Esophagus squamous epithelium (tissue), 4 donors: ENCODE data around the gene HNRNPH2.

Experiments used
- POLR2A ChIP-seq, 4 donors: fragments of 450-650 bp; IDR thresholded peaks; one replicate each; pipeline ENCODE4 v1.6.1; 2017; ENCODE audit warnings: antibody characterized with exemption in 4 of 4, mild to moderate bottlenecking in 4 of 4, moderate library complexity in 3 of 4
- TF ChIP-seq, protein P1 (sequence below), 6 experiments: fragments of 450-650 bp in 4 of 6; fragments of 200-600 bp in 2 of 6; sonication (generic) in 2 of 6; IDR thresholded peaks; one replicate each; pipeline ENCODE4 v1.5.1; 2016 to 2019; ENCODE audit warnings: antibody characterized with exemption in 6 of 6, mild to moderate bottlenecking in 4 of 6, moderate library complexity in 4 of 6

DNA sequence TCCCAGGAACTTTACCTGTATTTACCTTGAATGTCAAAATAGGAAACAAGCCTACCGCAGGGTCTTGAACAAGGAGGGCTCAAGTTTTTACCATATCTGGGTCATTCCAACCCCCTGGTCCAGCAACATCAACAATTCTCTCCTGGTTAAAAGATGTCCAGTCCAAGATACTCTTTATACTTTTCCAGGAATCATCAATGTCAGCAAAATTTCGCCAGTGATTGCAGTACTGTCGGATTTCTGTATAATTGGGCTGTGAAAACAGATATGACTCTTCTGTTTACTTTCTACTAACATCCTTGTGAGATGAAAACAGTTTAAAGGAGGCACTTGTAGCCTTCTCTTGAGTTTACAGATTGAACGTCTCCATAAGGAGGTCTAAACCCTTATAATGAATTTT lies 9.3 kb upstream of the HNRNPH2 start:
- TF ChIP-seq, protein P1, sequence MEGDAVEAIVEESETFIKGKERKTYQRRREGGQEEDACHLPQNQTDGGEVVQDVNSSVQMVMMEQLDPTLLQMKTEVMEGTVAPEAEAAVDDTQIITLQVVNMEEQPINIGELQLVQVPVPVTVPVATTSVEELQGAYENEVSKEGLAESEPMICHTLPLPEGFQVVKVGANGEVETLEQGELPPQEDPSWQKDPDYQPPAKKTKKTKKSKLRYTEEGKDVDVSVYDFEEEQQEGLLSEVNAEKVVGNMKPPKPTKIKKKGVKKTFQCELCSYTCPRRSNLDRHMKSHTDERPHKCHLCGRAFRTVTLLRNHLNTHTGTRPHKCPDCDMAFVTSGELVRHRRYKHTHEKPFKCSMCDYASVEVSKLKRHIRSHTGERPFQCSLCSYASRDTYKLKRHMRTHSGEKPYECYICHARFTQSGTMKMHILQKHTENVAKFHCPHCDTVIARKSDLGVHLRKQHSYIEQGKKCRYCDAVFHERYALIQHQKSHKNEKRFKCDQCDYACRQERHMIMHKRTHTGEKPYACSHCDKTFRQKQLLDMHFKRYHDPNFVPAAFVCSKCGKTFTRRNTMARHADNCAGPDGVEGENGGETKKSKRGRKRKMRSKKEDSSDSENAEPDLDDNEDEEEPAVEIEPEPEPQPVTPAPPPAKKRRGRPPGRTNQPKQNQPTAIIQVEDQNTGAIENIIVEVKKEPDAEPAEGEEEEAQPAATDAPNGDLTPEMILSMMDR (IDR thresholded peaks at IDR 0.05) = no peak
- no peak for TF ChIP-seq POLR2A (IDR thresholded peaks at IDR 0.05)
